HG03457 (cell line): ENCODE results near the gene KBTBD7.

Experiments used
- ATAC-seq: cut with Tn5 transposase; IDR thresholded peaks from one replicate; pipeline ENCODE4 v1.9.1; 2021; ENCODE audit warnings: moderate number of reproducible peaks; ENCODE audit not compliant: unreplicated experiment

KBTBD7 gene

DNA sequence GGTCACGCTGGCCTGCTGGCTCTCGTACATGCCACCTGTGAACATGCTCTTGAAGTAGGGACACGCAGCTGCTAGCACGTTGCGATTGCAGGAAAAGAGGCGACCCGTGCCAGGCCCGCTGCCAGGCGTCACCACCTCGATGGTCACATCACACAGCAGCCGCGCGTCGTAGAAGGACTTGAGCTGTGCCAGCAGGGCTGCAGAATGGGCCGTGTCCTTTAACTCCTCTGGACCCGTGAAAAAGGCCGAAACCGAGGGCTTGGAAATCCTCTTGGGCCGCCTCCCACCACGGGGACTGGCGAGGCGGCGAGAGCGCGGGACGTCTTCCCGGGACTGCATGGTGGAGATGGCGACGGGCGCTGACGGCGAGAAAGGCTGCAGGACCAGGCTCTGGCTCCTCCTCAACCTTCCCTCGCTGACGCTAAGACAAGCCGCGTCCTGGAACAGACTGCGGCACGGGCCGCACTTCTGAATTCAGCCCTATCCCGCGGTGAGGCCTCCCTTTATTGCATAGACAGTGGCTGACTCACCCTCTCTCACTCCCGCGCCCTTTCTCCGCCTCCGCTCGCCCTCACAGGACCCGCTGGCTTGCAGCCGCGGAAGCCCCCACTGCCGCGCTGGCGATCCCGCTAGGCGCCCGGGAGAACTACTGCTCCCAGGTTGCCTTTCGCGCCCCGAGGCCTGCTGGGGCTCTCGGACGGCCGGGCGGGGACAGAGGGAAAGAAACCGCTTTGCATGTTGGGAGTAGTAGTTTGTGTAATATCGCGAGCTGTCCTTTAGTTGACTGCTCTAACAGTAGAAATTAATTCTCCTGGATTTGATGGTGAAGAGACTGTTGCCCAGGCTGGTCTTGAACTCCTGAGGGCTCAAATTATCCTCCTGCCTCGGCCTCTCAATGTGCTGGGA is at the start of gene KBTBD7:
KBTBD7 (minus strand) TSS at position 651 of the 906 bp plus-strand sequence; CDS start at position 339, 312 bp downstream.
- peak; percentile 90 for ATAC-seq

DNA sequence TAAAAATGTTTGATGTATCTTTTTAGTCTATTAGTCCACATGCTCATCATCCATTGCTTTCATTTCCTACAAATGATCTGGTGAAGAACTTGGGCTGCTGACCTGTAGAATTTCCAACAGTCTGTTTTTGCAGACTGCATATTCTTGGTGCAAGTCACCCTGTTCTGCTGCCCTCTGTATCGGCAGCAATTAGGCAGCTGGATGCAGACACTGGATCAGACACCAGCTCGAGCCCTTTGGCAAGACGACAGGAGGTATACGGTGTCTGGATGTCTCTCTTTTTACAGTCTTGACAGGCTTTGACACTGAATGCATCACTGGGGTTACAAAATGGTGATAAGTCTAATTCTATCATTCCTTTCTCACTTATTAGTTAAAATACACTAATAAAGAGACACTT is 47.3 kb upstream of the KBTBD7 start:
- ATAC-seq: no peak

- ATAC-seq: no peak
Measured at GRCh38 chr13:41236369-41236768, 42.0 kb upstream of the KBTBD7 start.

- ATAC-seq: no peak
Measured at GRCh38 chr13:41232578-41233480, 38.5 kb upstream of the KBTBD7 start.

- ATAC-seq: no peak
Measured at GRCh38 chr13:41231786-41232185, 37.4 kb upstream of the KBTBD7 start.

- no peak for ATAC-seq
Measured at GRCh38 chr13:41231025-41231677, 36.8 kb upstream of the KBTBD7 start.

DNA sequence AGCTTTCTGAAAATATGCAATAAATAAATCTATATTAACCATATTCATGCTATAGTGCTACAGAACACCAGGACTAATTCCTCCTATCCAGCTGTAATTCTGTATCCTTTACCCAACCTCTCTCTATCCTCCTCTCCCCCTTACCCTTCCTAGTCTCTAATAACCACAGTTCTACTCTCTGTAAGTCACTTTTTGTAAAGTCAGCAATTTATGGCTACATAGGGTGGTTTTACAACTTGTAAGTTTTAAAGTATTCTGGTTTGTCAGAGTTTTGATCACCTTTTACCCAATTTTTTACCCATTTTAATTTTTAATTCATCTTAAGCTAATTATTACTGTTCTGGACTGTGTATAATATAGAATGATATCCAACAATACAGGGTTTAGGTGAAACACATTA is 35.0 kb upstream of the KBTBD7 start:
- ATAC-seq: no peak

- no peak for ATAC-seq
Measured at GRCh38 chr13:41224113-41225110, 30.0 kb upstream of the KBTBD7 start.

DNA sequence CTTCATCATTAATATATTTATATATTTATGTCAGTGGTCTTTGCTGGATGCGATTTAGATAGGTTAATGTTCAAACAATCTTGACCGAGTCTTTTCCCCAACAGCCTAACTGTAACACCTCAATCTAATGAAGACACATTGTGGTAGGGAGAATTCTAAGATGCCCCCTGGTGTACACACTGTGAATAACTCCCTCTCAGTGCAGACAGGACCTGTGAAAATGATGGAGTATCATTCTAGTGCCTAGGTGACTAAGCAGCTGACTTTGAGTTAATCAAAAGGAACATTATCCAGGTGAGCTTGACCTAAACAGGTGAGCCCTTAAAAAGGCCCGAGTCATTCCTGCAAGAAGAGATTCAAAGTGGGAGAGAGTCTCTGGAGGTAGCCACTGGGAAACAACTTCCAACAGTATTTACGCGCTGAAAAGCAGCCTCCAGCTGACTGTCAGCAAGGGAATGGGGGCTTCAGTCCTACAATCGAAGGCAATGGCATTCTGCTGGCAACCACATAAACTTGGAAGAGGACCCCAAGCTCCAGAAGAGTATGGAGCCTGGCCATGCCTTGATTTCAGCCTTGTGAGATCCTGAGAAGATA is 28.0 kb upstream of the KBTBD7 start:
- peak; percentile 73 for ATAC-seq

- ATAC-seq: no peak
Measured at GRCh38 chr13:41220401-41220800, 26.0 kb upstream of the KBTBD7 start.

- no peak for ATAC-seq
Measured at GRCh38 chr13:41216160-41216559, 21.8 kb upstream of the KBTBD7 start.

- no peak for ATAC-seq
Measured at GRCh38 chr13:41213919-41214318, 19.6 kb upstream of the KBTBD7 start.

- ATAC-seq: no peak
Measured at GRCh38 chr13:41213316-41213715, 18.9 kb upstream of the KBTBD7 start.

GRCh38 chr13:41212881-41213280 is 18.5 kb upstream of the KBTBD7 start:
- no peak for ATAC-seq

- no peak for ATAC-seq
Measured at GRCh38 chr13:41211062-41211461, 16.7 kb upstream of the KBTBD7 start.

- no peak for ATAC-seq
Measured at GRCh38 chr13:41206467-41206866, 12.1 kb upstream of the KBTBD7 start.

GRCh38 chr13:41203810-41204209 is 9.4 kb upstream of the KBTBD7 start:
- ATAC-seq: no peak

- ATAC-seq: no peak
Measured at GRCh38 chr13:41200126-41200525, 5.8 kb upstream of the KBTBD7 start.

GRCh38 chr13:41199526-41199925 is 5.2 kb upstream of the KBTBD7 start:
- ATAC-seq: no peak

- no peak for ATAC-seq
Measured at GRCh38 chr13:41199079-41199478, 4.7 kb upstream of the KBTBD7 start.
